ENCODE measurements around the gene TTC23L. TPM values are rescaled to one million over a fixed set of nuclear protein-coding genes. Genes with fewer than 3 reads are reported as not detected.

TTC23L gene
- total RNA-seq, 4 donors from 2014 or later = 0.15 to 2.0 TPM; not detected in 2

DNA sequence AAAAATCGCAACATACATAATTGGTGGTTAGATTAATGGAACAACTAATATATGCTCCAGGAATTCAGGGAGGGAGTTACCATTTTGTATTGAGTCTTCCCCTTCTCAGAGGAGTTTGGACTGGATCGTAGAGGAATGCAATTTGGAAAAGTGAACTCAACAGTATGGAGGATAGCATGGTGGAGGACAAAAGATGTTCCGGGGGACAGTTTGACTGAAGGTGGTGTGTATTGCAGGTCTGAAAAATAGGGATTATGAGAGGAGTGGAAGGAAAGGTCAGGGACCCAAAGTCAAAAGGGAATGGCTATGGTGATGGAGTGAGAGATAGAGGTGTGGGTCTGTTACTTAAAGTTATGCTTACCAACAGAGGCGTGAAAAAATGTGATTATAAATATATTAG is 91.9 kb downstream of the TTC23L start:
- H3K27me3 ChIP-seq = no peaks in the 10 kb centered on the region
- intact Hi-C loops (cut with DNase I; ENCODE audit: low total_unique reads) = no loop called here
- no peak for TF ChIP-seq POLR2A (IDR thresholded peaks at IDR 0.05)
- no peaks in the 10 kb centered on the region for H3K9me3 ChIP-seq
- no peaks in the 10 kb centered on the region for H3K36me3 ChIP-seq
- H3K4me1 ChIP-seq = no peaks in the 10 kb centered on the region
- peak overlapping the region; percentile 71 to 95 for H3K4me3 ChIP-seq
- H3K27ac ChIP-seq = peak overlapping the region in 1 of 2 donors; percentile 91
- DNase-seq = no peak

DNA sequence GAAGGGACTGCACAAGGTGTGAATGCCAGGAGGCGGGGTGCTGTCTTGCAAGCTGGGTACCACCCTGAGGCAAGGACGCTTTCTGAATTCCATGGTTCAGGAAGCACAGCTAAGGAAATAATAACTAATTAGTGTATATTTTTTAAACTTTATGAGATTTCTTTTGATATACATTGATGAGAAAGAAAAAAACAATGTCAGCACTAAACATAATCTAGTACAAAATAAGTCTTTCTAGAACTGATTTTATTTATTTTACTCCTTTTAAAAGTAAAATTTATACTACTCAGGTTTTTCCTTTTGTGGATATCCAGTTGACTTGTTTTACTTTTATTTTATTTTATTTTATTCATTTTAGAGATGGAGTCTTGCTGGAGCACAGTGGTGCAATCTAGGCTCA is 94.0 kb downstream of the TTC23L start:
- TF ChIP-seq POLR2A (IDR thresholded peaks at IDR 0.05) (no peak), CTCF (IDR thresholded peaks at IDR 0.05) (no peak)
- intact Hi-C loops (cut with DNase I; ENCODE audit: low total_unique reads) = no loop called here
- Histone ChIP-seq H3K4me1 (no peaks in the 10 kb centered on the region), H3K4me3 (no peak overlapping the region), H3K27me3 (no peaks in the 10 kb centered on the region), H3K36me3 (no peaks in the 10 kb centered on the region), H3K27ac (no peak overlapping the region), H3K9me3 (no peaks in the 10 kb centered on the region)
- no peak for DNase-seq

GRCh38 chr5:34941936-34942335 is 103.0 kb downstream of the TTC23L start:
- H3K9me3 ChIP-seq = no peaks in the 10 kb centered on the region
- no peak overlapping the region for H3K4me3 ChIP-seq
- no peak for TF ChIP-seq CTCF (IDR thresholded peaks at IDR 0.05)
- no peak for TF ChIP-seq POLR2A (IDR thresholded peaks at IDR 0.05)
- intact Hi-C loops (cut with DNase I; ENCODE audit: low total_unique reads) = no loop called here
- no peaks in the 10 kb centered on the region for H3K36me3 ChIP-seq
- DNase-seq = no peak
- H3K27ac ChIP-seq = no peak overlapping the region
- no peaks in the 10 kb centered on the region for H3K4me1 ChIP-seq
- no peaks in the 10 kb centered on the region for H3K27me3 ChIP-seq

GRCh38 chr5:34944044-34944443 is 105.1 kb downstream of the TTC23L start:
- no peak for TF ChIP-seq POLR2A (IDR thresholded peaks at IDR 0.05)
- no peak for TF ChIP-seq CTCF (IDR thresholded peaks at IDR 0.05)
- H3K27me3 ChIP-seq = no peaks in the 10 kb centered on the region
- no peaks in the 10 kb centered on the region for H3K4me1 ChIP-seq
- H3K27ac ChIP-seq = peak overlapping the region in 1 of 2 donors; percentile 66
- H3K4me3 ChIP-seq = no peak overlapping the region
- no peak for DNase-seq
- H3K36me3 ChIP-seq = no peaks in the 10 kb centered on the region
- intact Hi-C loops (cut with DNase I; ENCODE audit: low total_unique reads) = no loop called here
- H3K9me3 ChIP-seq = no peaks in the 10 kb centered on the region

GRCh38 chr5:34944460-34945047 is 105.6 kb downstream of the TTC23L start:
- Histone ChIP-seq H3K27me3 (no peaks in the 10 kb centered on the region), H3K4me3 (no peak overlapping the region), H3K36me3 (no peaks in the 10 kb centered on the region), H3K27ac (peak overlapping the region in 1 of 2 donors; percentile 66), H3K4me1 (no peaks in the 10 kb centered on the region), H3K9me3 (no peaks in the 10 kb centered on the region)
- no peak for DNase-seq
- TF ChIP-seq CTCF (IDR thresholded peaks at IDR 0.05) (no peak), POLR2A (IDR thresholded peaks at IDR 0.05) (no peak)
- intact Hi-C loops (cut with DNase I; ENCODE audit: low total_unique reads) = no loop called here

Other genes with a start within 250 kb of the TTC23L start
- 100 to 1,000 TPM in 2 of 4 donors, 10 to 100 TPM in 2; 32.4 to 264 (median 117) TPM for gene RAI14, start 182.8 kb upstream of the TTC23L start, total RNA-seq
- 10 to 100 TPM in 3 of 4 donors, 1 to 10 TPM in 1; 5.1 to 36.2 (median 25.0) TPM for gene RAD1, start 76.3 kb downstream of the TTC23L start, total RNA-seq
- gene BRIX1, start 76.5 kb downstream of the TTC23L start, total RNA-seq = 10 to 100 TPM in 3 of 4 donors, 1 to 10 TPM in 1; 6.4 to 46.0 (median 28.6) TPM
- 10 to 100 TPM; 15.9 to 55.4 (median 44.0) TPM for gene DNAJC21, start 90.4 kb downstream of the TTC23L start, total RNA-seq
- gene AGXT2, start 208.8 kb downstream of the TTC23L start, total RNA-seq = not detected